ENCODE measurements around the gene PCOLCE2. TPM values are rescaled to one million over a fixed set of nuclear protein-coding genes. Genes with fewer than 3 reads are reported as not detected.

The PCOLCE2 gene
- total RNA-seq, 1 experiment from 2014 or later = 3.2 TPM

GRCh38 chr3:142808103-142808917 is 80.6 kb downstream of the PCOLCE2 start:
- peaks cover 13% of the 10 kb centered on the region for H3K36me3 Mint-ChIP-seq (ENCODE audit: insufficient read depth, unreplicated experiment)
- TF ChIP-seq CTCF (IDR thresholded peaks at IDR 0.05; ENCODE audit: unreplicated experiment) = no peak
- ChIA-PET POLR2A (interaction anchor here (0.7 to 1.2 kb wide), 2 partner anchors 9 to 35 kb away, joined by 3 to 6 read pairs; no protein-coding TSS in a partner anchor), CTCF (interaction anchor here (0.9 to 3.1 kb wide), 3 partner anchors 10 to 95 kb away, joined by 3 to 28 read pairs (median 3); no protein-coding TSS in a partner anchor)
- no TSS peak for BruUV-seq (replicated peaks)
- H3K4me3 Mint-ChIP-seq (ENCODE audit: unreplicated experiment) = no peak overlapping the region
- intact Hi-C loops (cut with micrococcal nuclease) = no loop called here
- no peaks in the 10 kb centered on the region for H3K9me3 Mint-ChIP-seq (ENCODE audit: unreplicated experiment)
- H3K27ac Mint-ChIP-seq (ENCODE audit: low read depth, unreplicated experiment) = peak overlapping the region; percentile 25
- peaks cover 6% of the 10 kb centered on the region for H3K4me1 Mint-ChIP-seq (ENCODE audit: insufficient read depth, unreplicated experiment)
- peak; percentile 72 for DNase-seq (ENCODE audit: unreplicated experiment)
- no peaks in the 10 kb centered on the region for H3K27me3 Mint-ChIP-seq (ENCODE audit: insufficient read depth, unreplicated experiment)

- H3K9me3 Mint-ChIP-seq (ENCODE audit: unreplicated experiment) = no peaks in the 10 kb centered on the region
- ChIA-PET CTCF (interaction anchor here (0.9 kb wide), 1 partner anchor 182 kb away, joined by 3 read pairs; no protein-coding TSS in a partner anchor), POLR2A (no interaction called here)
- H3K4me3 Mint-ChIP-seq (ENCODE audit: unreplicated experiment) = no peak overlapping the region
- no peak for TF ChIP-seq CTCF (IDR thresholded peaks at IDR 0.05; ENCODE audit: unreplicated experiment)
- intact Hi-C loops (cut with micrococcal nuclease) = no loop called here
- peaks cover 13% of the 10 kb centered on the region for H3K36me3 Mint-ChIP-seq (ENCODE audit: insufficient read depth, unreplicated experiment)
- no peaks in the 10 kb centered on the region for H3K27me3 Mint-ChIP-seq (ENCODE audit: insufficient read depth, unreplicated experiment)
- H3K4me1 Mint-ChIP-seq (ENCODE audit: insufficient read depth, unreplicated experiment) = peaks cover under 1% of the 10 kb centered on the region
- no peak for DNase-seq (ENCODE audit: unreplicated experiment)
- H3K27ac Mint-ChIP-seq (ENCODE audit: low read depth, unreplicated experiment) = no peak overlapping the region
- BruUV-seq (replicated peaks) = no TSS peak
Measured at GRCh38 chr3:142802891-142803290, 86.0 kb downstream of the PCOLCE2 start.

GRCh38 chr3:142801746-142802145 is 87.1 kb downstream of the PCOLCE2 start:
- BruUV-seq (replicated peaks) = no TSS peak
- no peak overlapping the region for H3K4me3 Mint-ChIP-seq (ENCODE audit: unreplicated experiment)
- H3K4me1 Mint-ChIP-seq (ENCODE audit: insufficient read depth, unreplicated experiment) = no peaks in the 10 kb centered on the region

GRCh38 chr3:142796823-142797222 is 92.1 kb downstream of the PCOLCE2 start:
- no peak for TF ChIP-seq CTCF (IDR thresholded peaks at IDR 0.05; ENCODE audit: unreplicated experiment)
- BruUV-seq (replicated peaks) = no TSS peak
- DNase-seq (ENCODE audit: unreplicated experiment) = no peak
- no peaks in the 10 kb centered on the region for H3K4me1 Mint-ChIP-seq (ENCODE audit: insufficient read depth, unreplicated experiment)
- intact Hi-C loops (cut with micrococcal nuclease) = no loop called here
- no peaks in the 10 kb centered on the region for H3K36me3 Mint-ChIP-seq (ENCODE audit: insufficient read depth, unreplicated experiment)
- no peak overlapping the region for H3K4me3 Mint-ChIP-seq (ENCODE audit: unreplicated experiment)
- H3K9me3 Mint-ChIP-seq (ENCODE audit: unreplicated experiment) = no peaks in the 10 kb centered on the region
- ChIA-PET POLR2A (no interaction called here), CTCF (no interaction called here)
- H3K27ac Mint-ChIP-seq (ENCODE audit: low read depth, unreplicated experiment) = no peak overlapping the region
- no peaks in the 10 kb centered on the region for H3K27me3 Mint-ChIP-seq (ENCODE audit: insufficient read depth, unreplicated experiment)

More at GRCh38 chr3:142801746-142802145, 87.1 kb downstream of the PCOLCE2 start:
- Mint-ChIP-seq H3K27ac (ENCODE audit: low read depth, unreplicated experiment) (no peak overlapping the region), H3K36me3 (ENCODE audit: insufficient read depth, unreplicated experiment) (peaks cover 13% of the 10 kb centered on the region), H3K9me3 (ENCODE audit: unreplicated experiment) (no peaks in the 10 kb centered on the region), H3K27me3 (ENCODE audit: insufficient read depth, unreplicated experiment) (no peaks in the 10 kb centered on the region)
- TF ChIP-seq CTCF (IDR thresholded peaks at IDR 0.05; ENCODE audit: unreplicated experiment) = no peak
- intact Hi-C loops (cut with micrococcal nuclease) = no loop called here
- no peak for DNase-seq (ENCODE audit: unreplicated experiment)
- POLR2A ChIA-PET = no interaction called here
- CTCF ChIA-PET = no interaction called here

Measured in MCF 10A (cell line).